SH-SY5Y (cell line): ENCODE data around the gene EEF1AKMT3.

Source experiments
- GATA2 ChIP-seq: IDR thresholded peaks from 2 replicates; pipeline ENCODE4 v1.6.1; 2011; ENCODE audit warnings: mild to moderate bottlenecking, low read depth, low read length
- GATA3 ChIP-seq: IDR thresholded peaks from 2 replicates; pipeline ENCODE4 v1.6.1; 2011; ENCODE audit warnings: low read depth, mild to moderate bottlenecking, low read length, moderate library complexity

DNA sequence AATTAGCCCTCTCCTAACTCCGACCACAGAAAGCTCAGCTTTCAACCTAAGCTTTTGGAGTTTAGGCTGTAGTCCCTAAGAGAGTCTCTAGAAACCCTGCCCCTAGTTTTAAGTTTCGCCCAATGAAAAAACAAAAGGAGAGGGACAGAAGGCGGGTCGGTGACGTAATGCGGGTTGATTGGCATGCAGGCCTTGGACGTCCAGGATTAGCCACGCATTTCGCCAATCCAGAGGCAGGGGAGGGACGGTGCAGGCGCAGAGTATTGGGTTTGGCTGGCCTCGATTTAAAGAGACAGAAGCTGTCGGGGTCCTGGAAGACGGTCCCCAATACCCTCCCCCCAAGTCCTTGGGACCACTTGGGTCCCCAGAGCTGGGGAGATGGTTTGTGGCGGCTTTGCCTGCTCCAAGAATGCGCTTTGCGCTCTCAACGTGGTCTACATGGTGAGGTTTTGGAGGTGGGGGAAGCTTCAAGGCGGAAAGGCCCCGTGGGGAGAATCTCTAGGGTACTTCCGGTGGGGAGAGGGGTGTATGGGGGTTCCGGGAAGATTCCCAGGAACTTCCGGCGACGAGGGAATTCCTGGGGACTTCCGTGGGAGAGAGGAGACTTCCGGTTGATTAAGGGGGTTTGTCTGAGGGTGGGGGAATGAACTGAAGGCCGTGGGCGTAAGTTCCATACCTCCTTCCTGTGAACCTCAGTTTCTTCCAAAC, 27.5 kb upstream of the EEF1AKMT3 start, which contains the start of gene TSPAN31:
- TF ChIP-seq GATA2 (no peak; the same call in 1 of the 2 replicates), GATA3 (no peak)
